ENCODE results near the gene PLEKHH1. TPM values are rescaled to one million over a fixed set of nuclear protein-coding genes. Genes with fewer than 3 reads are reported as not detected.
"Not testable (repeated sequence)": the region's sequence is repeated elsewhere in the genome, so short reads cannot be mapped to it uniquely, and the experiment has no call there.

The PLEKHH1 gene
- total RNA-seq, 1 donor from 2014 or later, result 9.4 TPM

DNA sequence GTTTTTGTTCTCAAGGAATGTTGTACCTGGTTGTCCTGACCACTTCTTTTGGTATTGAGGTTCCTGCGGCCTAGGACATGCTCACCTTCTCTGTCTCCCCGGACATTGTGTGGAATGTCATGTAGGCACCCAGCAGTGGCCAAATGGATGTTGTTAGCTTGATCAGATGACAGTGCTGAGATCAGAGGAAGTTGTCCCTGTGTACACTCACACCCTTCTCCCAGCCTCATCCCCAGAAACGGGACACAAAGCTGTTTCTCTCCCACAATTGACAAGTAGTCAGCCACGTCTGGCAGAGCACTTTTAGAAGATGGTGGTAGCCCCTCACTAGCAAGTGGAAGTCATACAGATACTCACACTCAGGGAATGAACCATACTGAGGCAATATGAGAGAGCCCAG, 3.0 kb downstream of the PLEKHH1 start:
- H3K4me3 ChIP-seq (ENCODE audit: low read depth, low read length), result no peak overlapping the region
- no peak for DNase-seq (ENCODE audit: low read depth)
- no peaks in the 10 kb centered on the region for H3K27me3 ChIP-seq (ENCODE audit: control insufficient read depth, insufficient read depth, low read length)
- no peaks in the 10 kb centered on the region for H3K36me3 ChIP-seq (ENCODE audit: control insufficient read depth, insufficient read depth, low read length)
- TF ChIP-seq, protein P1, sequence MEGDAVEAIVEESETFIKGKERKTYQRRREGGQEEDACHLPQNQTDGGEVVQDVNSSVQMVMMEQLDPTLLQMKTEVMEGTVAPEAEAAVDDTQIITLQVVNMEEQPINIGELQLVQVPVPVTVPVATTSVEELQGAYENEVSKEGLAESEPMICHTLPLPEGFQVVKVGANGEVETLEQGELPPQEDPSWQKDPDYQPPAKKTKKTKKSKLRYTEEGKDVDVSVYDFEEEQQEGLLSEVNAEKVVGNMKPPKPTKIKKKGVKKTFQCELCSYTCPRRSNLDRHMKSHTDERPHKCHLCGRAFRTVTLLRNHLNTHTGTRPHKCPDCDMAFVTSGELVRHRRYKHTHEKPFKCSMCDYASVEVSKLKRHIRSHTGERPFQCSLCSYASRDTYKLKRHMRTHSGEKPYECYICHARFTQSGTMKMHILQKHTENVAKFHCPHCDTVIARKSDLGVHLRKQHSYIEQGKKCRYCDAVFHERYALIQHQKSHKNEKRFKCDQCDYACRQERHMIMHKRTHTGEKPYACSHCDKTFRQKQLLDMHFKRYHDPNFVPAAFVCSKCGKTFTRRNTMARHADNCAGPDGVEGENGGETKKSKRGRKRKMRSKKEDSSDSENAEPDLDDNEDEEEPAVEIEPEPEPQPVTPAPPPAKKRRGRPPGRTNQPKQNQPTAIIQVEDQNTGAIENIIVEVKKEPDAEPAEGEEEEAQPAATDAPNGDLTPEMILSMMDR (IDR thresholded peaks at IDR 0.05; ENCODE audit: insufficient read depth, low read length, poor library complexity, severe bottlenecking), result no peak

DNA sequence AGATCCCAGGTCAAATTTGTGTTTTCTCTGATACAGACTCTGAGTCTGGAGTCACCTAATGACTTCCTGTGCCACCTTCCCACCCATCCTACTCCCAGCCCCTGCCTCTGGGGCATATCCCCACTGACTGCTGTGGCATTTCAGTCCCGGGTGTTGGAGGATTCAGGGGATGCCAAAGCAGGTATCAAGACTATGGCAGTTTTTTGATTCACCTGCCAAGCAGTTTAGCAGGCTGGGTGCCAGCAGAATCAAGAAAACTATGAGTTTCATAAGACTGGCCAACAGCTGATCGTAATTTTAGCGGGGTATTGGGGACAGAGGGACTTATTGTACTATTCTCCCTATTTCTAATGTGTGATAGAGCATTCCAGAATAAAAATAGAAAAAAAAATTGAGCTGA, 4.6 kb downstream of the PLEKHH1 start:
- Histone ChIP-seq H3K36me3 (ENCODE audit: control insufficient read depth, insufficient read depth, low read length) (no peaks in the 10 kb centered on the region), H3K27me3 (ENCODE audit: control insufficient read depth, insufficient read depth, low read length) (no peaks in the 10 kb centered on the region)

DNA sequence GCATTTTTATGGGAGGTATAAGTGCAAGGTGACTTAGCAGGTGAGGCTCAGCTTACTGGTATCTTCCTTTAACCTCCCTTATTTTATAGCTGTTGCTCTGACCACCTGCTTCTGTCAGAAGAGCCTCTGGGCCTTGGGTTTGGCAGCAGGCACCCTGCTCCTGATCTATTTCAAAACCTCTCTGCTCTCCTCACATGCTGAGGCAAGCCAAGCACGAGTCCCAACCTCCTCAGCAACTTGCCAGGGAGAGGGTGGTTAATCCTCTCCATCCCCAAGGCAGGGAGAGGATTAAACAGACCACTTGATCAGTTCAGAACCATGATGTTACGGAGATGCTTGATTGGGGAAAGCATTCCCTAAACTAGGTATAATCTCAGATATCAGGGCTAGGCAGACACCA, 5.4 kb downstream of the PLEKHH1 start:
- H3K4me3 ChIP-seq (ENCODE audit: low read depth, low read length), result no peak overlapping the region
- TF ChIP-seq, protein P1 (IDR thresholded peaks at IDR 0.05; ENCODE audit: insufficient read depth, low read length, poor library complexity, severe bottlenecking), result no peak
- peaks cover 1% of the 10 kb centered on the region for H3K36me3 ChIP-seq (ENCODE audit: control insufficient read depth, insufficient read depth, low read length)
- DNase-seq (ENCODE audit: low read depth), result no peak
- H3K27me3 ChIP-seq (ENCODE audit: control insufficient read depth, insufficient read depth, low read length), result no peaks in the 10 kb centered on the region

More for the DNA sequence above, 4.6 kb downstream of the PLEKHH1 start:
- DNase-seq (ENCODE audit: low read depth), result no peak
- H3K4me3 ChIP-seq (ENCODE audit: low read depth, low read length), result no peak overlapping the region
- TF ChIP-seq, protein P1 (IDR thresholded peaks at IDR 0.05; ENCODE audit: insufficient read depth, low read length, poor library complexity, severe bottlenecking), result no peak

DNA sequence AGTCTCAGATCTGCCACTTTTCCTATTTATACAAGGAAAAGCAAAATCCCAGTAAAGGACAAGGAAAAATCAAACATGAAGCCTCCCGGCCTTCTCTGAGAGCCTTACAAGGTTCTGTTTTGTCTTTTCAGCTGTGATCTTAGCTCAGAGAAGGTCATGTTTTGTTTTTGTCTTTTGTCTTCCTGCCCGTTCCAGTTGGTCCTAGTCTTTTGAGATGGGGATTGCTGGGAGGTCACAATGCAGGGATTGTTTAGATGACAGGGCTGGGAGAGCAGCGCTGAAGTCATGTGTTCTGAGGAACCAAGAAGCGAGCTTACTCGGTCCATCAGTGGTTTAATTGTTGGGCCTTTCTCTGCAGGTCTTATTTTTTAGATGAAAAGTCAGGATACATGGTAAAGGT, 6.0 kb downstream of the PLEKHH1 start:
- H3K36me3 ChIP-seq (ENCODE audit: control insufficient read depth, insufficient read depth, low read length), result peaks cover 1% of the 10 kb centered on the region
- no peak overlapping the region for H3K4me3 ChIP-seq (ENCODE audit: low read depth, low read length)
- TF ChIP-seq, protein P1 (IDR thresholded peaks at IDR 0.05; ENCODE audit: insufficient read depth, low read length, poor library complexity, severe bottlenecking), result no peak
- DNase-seq (ENCODE audit: low read depth), result no peak
- no peaks in the 10 kb centered on the region for H3K27me3 ChIP-seq (ENCODE audit: control insufficient read depth, insufficient read depth, low read length)

DNA sequence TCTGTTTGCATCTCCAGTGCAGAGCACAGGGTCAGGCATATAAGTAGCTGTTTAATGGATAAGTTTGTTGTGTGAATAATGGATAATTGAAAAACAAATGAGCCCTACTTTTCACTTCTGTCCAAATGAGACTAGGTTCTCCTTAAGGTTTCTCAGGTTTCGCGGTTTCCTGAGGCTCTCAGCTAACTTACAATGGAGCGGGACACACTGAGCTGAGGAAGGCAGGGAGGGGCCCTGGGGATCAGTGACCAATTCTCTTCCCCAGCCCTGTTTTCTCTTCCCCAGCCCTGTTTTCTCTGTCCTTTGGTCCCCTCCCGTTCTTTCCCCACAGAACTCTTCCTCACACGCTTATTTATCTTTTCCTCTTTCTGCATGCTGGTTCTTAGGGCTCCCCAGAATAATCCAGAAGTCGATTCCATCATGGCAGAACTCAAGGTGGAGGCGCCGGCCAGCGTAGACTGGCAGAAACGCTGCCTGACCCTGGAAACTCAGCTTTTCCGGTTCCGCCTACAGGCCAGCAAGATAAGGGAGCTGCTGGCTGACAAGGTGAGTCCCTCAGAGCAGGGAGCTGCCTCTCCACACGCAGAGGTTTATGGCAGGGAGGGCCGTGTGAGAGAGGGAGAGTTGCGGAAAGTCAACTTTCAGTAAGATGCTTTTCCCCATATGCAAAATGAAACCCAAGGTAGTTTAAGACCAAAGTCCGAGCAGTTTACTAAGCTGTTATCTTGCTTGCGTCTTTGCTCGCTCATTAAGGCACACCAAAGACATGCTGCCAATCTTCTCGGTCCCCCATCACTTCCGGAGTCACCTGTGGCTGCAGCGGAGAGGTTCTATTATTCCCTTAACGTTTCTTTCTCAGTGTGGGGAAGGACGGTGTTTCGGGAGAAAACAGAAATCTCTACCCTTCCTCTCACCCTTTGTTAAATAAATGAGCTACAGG, 8.6 kb downstream of the PLEKHH1 start:
- peaks cover 1% of the 10 kb centered on the region for H3K36me3 ChIP-seq (ENCODE audit: control insufficient read depth, insufficient read depth, low read length)
- TF ChIP-seq, protein P1 (IDR thresholded peaks at IDR 0.05; ENCODE audit: insufficient read depth, low read length, poor library complexity, severe bottlenecking), result no peak
- H3K27me3 ChIP-seq (ENCODE audit: control insufficient read depth, insufficient read depth, low read length), result no peaks in the 10 kb centered on the region
- no peak for DNase-seq (ENCODE audit: low read depth)
- no peak overlapping the region for H3K4me3 ChIP-seq (ENCODE audit: low read depth, low read length)

DNA sequence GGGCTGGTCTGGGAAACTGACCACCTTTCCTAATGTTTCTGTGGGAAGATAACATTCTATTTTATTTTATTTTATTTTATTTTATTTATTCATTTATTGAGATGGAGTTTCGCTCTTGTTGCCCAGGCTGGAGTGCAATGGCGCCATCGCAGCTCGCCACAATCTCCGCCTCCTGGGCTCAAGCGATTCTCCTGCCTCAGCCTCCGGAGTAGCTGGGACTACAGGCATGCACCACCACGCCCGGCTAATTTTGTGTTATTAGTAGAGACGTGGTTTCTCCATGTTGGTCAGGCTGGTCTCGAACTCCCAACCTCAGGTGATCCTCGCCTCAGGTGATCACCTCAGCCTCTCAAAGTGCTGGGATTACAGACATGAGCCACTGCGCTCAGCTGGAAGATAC, 9.5 kb downstream of the PLEKHH1 start:
- H3K36me3 ChIP-seq (ENCODE audit: control insufficient read depth, insufficient read depth, low read length); H3K27me3 ChIP-seq (ENCODE audit: control insufficient read depth, insufficient read depth, low read length); H3K4me3 ChIP-seq (ENCODE audit: low read depth, low read length); DNase-seq (ENCODE audit: low read depth): not testable (repeated sequence)
